AG09309 (cell line): ENCODE data around the gene SOX30.

Experiments used
- DNase-seq: peaks from one replicate; pipeline ENCODE4 v3.0.0-alpha.2; 2010; ENCODE audit warnings: low read depth
- H3K4me3 ChIP-seq: 2 replicates; pipeline ENCODE4 v1.5.1; 2011; ENCODE audit warnings: mild to moderate bottlenecking, low read depth, low read length, moderate library complexity; ENCODE audit not compliant: control insufficient read depth
- CTCF ChIP-seq: IDR thresholded peaks from 2 replicates; pipeline ENCODE4 v1.5.1; 2011; ENCODE audit warnings: mild to moderate bottlenecking, low read depth, low read length, inconsistent platforms; ENCODE audit not compliant: insufficient read depth, control insufficient read depth; ENCODE audit errors: missing control alignments

SOX30 gene

DNA sequence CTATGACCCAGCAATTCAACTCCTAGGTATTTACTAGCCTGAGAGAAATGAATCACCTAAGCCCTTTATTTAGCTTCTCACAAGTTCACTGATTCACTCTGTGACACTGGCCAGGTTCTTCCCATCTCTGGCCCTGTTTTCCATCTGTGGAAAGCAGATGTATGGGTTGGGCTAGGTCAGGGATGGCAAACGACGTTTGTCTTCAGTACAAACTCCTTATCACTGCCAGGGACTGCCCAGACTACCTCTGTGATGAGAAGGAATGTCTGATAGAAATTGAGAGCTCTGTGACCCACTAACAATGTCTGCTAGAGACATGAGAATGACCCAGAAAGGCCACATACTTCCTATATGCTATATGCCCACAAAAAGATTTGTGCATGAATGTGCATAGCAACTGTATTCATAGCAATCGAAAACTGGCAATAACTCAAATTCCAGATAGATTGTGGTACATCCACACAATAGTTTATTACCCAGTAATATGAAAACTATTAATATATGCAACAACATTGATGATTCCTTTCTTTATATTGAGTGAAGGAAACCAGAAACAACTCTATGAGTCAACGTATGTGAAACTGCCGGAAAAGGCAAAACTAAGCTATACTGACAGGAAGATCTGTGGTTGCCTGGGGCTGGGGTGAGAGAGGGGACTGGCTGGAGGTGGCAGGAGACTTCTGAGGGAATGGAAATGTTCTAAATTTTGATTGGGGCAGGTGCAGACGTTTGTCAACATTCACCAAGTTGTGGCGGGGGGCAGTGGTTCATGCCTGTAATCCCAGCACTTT lies 44.7 kb downstream of the SOX30 start:
- no peak for DNase-seq
- no peak overlapping the region for H3K4me3 ChIP-seq
- TF ChIP-seq CTCF: no peak

DNA sequence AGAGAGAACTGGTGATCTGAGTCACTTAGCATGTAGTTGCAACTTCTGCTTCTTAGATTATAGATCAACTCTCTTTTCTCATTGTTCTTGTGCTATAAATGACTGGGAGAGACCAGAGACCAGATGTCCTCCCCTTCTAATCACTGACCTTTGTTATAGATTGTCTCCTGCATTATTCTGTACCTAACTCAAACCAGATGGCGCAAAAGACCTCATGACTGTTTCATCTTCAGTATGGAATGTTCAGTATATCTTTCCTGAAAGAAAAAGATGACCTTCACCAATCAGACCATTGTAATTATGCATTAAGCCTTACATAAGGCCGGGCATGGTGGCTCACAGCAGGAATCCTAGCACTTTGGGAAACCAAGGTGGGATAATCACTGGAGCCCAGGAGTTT lies 46.2 kb downstream of the SOX30 start:
- TF ChIP-seq CTCF: no peak
- H3K4me3 ChIP-seq: no peak overlapping the region
- DNase-seq: no peak

GRCh38 chr5:157603333-157604190 lies 48.7 kb downstream of the SOX30 start:
- H3K4me3 ChIP-seq: no peak overlapping the region
- peak; percentile 81 for DNase-seq
- no peak for TF ChIP-seq CTCF

GRCh38 chr5:157602505-157602904 lies 49.7 kb downstream of the SOX30 start:
- no peak for DNase-seq
- no peak overlapping the region for H3K4me3 ChIP-seq
- TF ChIP-seq CTCF: no peak

GRCh38 chr5:157600252-157600651 lies 52.0 kb downstream of the SOX30 start:
- H3K4me3 ChIP-seq: no peak overlapping the region
- no peak for TF ChIP-seq CTCF

DNA sequence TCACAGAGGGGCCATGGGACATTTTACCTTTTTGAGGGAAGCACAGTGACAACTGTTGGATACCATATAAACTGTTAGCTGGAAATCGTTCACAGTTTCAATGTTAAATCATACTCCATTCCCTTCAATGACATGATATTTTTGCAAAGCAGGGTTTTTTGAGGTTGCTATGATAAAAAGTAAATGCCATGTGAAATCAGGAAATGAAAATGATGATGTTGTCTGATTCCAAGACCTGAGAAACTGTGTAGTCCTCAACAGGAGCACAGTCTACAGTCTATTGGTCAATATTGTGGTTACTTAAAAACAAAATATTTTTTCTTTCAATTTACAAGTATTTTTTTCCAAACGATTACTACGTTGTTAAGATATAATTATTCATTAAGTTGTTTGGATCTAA lies 52.7 kb downstream of the SOX30 start:
- H3K4me3 ChIP-seq: no peak overlapping the region
- no peak for DNase-seq
- TF ChIP-seq CTCF: no peak

More at GRCh38 chr5:157600252-157600651, 52.0 kb downstream of the SOX30 start:
- no peak for DNase-seq
